ENCODE results near the gene SPOCK3. TPM values are rescaled to one million over a fixed set of nuclear protein-coding genes. Genes with fewer than 3 reads are reported as not detected.

Gene SPOCK3
- total and polyA plus RNA-seq, 4 donors: 0.08 to 0.42 (median 0.24) TPM

- Histone ChIP-seq H3K4me3 (ENCODE audit: low read depth in 1 of 3, low read length in 3 of 3) (no peak overlapping the region), H3K9me3 (ENCODE audit: control insufficient read depth in 4 of 4, low read length in 3 of 4) (no peaks in the 10 kb centered on the region), H3K36me3 (ENCODE audit: control insufficient read depth in 4 of 4, insufficient read depth in 3 of 4, low read depth in 1 of 4, low read length in 3 of 4) (no peaks in the 10 kb centered on the region), H3K27ac (ENCODE audit: low read depth in 1 of 2, low read length in 2 of 2) (no peak overlapping the region), H3K4me1 (ENCODE audit: control insufficient read depth in 4 of 4, insufficient read depth in 4 of 4, low read length in 3 of 4) (no peaks in the 10 kb centered on the region), H3K9ac (ENCODE audit: low read depth in 1 of 2, low read length in 2 of 2) (no peak overlapping the region), H3K27me3 (ENCODE audit: control insufficient read depth in 4 of 4, insufficient read depth in 4 of 4, low read length in 3 of 4) (no peaks in the 10 kb centered on the region)
- TF ChIP-seq RXRA (IDR thresholded peaks at IDR 0.05) (no peak), FOXA1 (IDR thresholded peaks at IDR 0.05) (no peak), GABPA (IDR thresholded peaks at IDR 0.05 in 1 of 2, conservative IDR thresholded peaks at IDR 0.05 in 1 of 2) (no peak), JUND (IDR thresholded peaks at IDR 0.05) (no peak), MAX (IDR thresholded peaks at IDR 0.05) (no peak), RAD21 (IDR thresholded peaks at IDR 0.05) (no peak)
- TF ChIP-seq, protein P1, sequence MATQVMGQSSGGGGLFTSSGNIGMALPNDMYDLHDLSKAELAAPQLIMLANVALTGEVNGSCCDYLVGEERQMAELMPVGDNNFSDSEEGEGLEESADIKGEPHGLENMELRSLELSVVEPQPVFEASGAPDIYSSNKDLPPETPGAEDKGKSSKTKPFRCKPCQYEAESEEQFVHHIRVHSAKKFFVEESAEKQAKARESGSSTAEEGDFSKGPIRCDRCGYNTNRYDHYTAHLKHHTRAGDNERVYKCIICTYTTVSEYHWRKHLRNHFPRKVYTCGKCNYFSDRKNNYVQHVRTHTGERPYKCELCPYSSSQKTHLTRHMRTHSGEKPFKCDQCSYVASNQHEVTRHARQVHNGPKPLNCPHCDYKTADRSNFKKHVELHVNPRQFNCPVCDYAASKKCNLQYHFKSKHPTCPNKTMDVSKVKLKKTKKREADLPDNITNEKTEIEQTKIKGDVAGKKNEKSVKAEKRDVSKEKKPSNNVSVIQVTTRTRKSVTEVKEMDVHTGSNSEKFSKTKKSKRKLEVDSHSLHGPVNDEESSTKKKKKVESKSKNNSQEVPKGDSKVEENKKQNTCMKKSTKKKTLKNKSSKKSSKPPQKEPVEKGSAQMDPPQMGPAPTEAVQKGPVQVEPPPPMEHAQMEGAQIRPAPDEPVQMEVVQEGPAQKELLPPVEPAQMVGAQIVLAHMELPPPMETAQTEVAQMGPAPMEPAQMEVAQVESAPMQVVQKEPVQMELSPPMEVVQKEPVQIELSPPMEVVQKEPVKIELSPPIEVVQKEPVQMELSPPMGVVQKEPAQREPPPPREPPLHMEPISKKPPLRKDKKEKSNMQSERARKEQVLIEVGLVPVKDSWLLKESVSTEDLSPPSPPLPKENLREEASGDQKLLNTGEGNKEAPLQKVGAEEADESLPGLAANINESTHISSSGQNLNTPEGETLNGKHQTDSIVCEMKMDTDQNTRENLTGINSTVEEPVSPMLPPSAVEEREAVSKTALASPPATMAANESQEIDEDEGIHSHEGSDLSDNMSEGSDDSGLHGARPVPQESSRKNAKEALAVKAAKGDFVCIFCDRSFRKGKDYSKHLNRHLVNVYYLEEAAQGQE (IDR thresholded peaks at IDR 0.05): no peak
- TF ChIP-seq, protein P2, sequence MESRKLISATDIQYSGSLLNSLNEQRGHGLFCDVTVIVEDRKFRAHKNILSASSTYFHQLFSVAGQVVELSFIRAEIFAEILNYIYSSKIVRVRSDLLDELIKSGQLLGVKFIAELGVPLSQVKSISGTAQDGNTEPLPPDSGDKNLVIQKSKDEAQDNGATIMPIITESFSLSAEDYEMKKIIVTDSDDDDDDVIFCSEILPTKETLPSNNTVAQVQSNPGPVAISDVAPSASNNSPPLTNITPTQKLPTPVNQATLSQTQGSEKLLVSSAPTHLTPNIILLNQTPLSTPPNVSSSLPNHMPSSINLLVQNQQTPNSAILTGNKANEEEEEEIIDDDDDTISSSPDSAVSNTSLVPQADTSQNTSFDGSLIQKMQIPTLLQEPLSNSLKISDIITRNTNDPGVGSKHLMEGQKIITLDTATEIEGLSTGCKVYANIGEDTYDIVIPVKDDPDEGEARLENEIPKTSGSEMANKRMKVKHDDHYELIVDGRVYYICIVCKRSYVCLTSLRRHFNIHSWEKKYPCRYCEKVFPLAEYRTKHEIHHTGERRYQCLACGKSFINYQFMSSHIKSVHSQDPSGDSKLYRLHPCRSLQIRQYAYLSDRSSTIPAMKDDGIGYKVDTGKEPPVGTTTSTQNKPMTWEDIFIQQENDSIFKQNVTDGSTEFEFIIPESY (IDR thresholded peaks at IDR 0.05): no peak
- TF ChIP-seq, protein P3, sequence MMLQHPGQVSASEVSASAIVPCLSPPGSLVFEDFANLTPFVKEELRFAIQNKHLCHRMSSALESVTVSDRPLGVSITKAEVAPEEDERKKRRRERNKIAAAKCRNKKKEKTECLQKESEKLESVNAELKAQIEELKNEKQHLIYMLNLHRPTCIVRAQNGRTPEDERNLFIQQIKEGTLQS (IDR thresholded peaks at IDR 0.05): no peak
- DNase-seq (ENCODE audit: low spot score): no peak
- 79% methylated on average over 1 of the region's 1 CpG for WGBS
These were observed 498.7 kb downstream of the SPOCK3 start for GRCh38 chr4:166735553-166735952.

GRCh38 chr4:166734797-166735196 lies 499.5 kb downstream of the SPOCK3 start:
- 84% methylated on average over 3 of the region's 3 CpGs for WGBS
- no peak for DNase-seq (ENCODE audit: low spot score)
- no peak for TF ChIP-seq RXRA (IDR thresholded peaks at IDR 0.05)
- TF ChIP-seq FOXA1 (IDR thresholded peaks at IDR 0.05): no peak
- no peak for TF ChIP-seq JUND (IDR thresholded peaks at IDR 0.05)
- no peak for TF ChIP-seq CTCF (IDR thresholded peaks at IDR 0.05; ENCODE audit: low read depth, low read length, missing input control)
- TF ChIP-seq, protein P2 (IDR thresholded peaks at IDR 0.05): no peak
- TF ChIP-seq TAF1 (conservative IDR thresholded peaks at IDR 0.05): no peak
- no peak for TF ChIP-seq EGR1 (IDR thresholded peaks at IDR 0.05; ENCODE audit: low read depth in 2 of 2)
- no peak for TF ChIP-seq SP1 (IDR thresholded peaks at IDR 0.05)
- TF ChIP-seq HNF4G (IDR thresholded peaks at IDR 0.05): no peak
- TF ChIP-seq, protein P1 (IDR thresholded peaks at IDR 0.05): no peak
- no peak for TF ChIP-seq MAX (IDR thresholded peaks at IDR 0.05)
- no peak for TF ChIP-seq NR2F2 (IDR thresholded peaks at IDR 0.05)
- TF ChIP-seq, protein P3 (IDR thresholded peaks at IDR 0.05): no peak
- no peak for TF ChIP-seq FOXA2 (IDR thresholded peaks at IDR 0.05)
- no peak for TF ChIP-seq GABPA (IDR thresholded peaks at IDR 0.05 in 1 of 2, conservative IDR thresholded peaks at IDR 0.05 in 1 of 2)
- TF ChIP-seq HNF4A (conservative IDR thresholded peaks at IDR 0.05): no peak

More at GRCh38 chr4:166734797-166735196, 499.5 kb downstream of the SPOCK3 start:
- no peaks in the 10 kb centered on the region for H3K9me3 ChIP-seq (ENCODE audit: control insufficient read depth in 4 of 4, low read length in 3 of 4)
- no peaks in the 10 kb centered on the region for H3K4me1 ChIP-seq (ENCODE audit: control insufficient read depth in 4 of 4, insufficient read depth in 4 of 4, low read length in 3 of 4)
- H3K9ac ChIP-seq (ENCODE audit: low read depth in 1 of 2, low read length in 2 of 2): no peak overlapping the region
- no peak overlapping the region for H3K4me3 ChIP-seq (ENCODE audit: low read depth in 1 of 3, low read length in 3 of 3)
- H3K36me3 ChIP-seq (ENCODE audit: control insufficient read depth in 4 of 4, insufficient read depth in 3 of 4, low read depth in 1 of 4, low read length in 3 of 4): no peaks in the 10 kb centered on the region
- H3K27ac ChIP-seq (ENCODE audit: low read depth in 1 of 2, low read length in 2 of 2): no peak overlapping the region
- H3K27me3 ChIP-seq (ENCODE audit: control insufficient read depth in 4 of 4, insufficient read depth in 4 of 4, low read length in 3 of 4): no peaks in the 10 kb centered on the region

Data from liver (tissue), 9 donors.